HG03575 (cell line): ENCODE data around the gene CX3CL1.
"Not testable (repeated sequence)": the region's sequence is repeated elsewhere in the genome, so short reads cannot be mapped to it uniquely, and the experiment has no call there.

Source experiments
- ATAC-seq: cut with Tn5 transposase; IDR thresholded peaks from one replicate; pipeline ENCODE4 v1.9.1; 2021; ENCODE audit not compliant: unreplicated experiment, insufficient number of reproducible peaks, low FRiP score; ENCODE audit errors: extremely low read depth

CX3CL1 gene

DNA sequence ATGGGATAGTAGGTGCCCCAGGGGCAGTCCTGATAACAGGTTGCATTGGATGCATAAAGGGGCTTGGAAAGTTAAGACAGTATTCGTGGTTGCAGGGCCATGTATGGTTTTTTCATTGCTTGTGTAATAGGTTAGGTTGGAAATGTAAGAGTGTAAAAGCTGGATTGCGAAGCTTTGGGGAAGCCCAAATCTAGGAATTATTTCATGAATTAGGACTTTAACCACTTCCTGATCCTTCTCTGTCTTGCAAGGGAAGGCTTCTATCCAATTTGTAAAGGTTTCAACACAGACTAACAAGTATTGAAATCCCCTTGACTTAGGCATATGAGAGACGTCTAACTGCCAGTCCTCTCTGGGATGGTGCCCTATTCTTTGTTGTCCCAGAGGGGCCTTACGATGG is 24.5 kb downstream of the CX3CL1 start:
- ATAC-seq: no peak

DNA sequence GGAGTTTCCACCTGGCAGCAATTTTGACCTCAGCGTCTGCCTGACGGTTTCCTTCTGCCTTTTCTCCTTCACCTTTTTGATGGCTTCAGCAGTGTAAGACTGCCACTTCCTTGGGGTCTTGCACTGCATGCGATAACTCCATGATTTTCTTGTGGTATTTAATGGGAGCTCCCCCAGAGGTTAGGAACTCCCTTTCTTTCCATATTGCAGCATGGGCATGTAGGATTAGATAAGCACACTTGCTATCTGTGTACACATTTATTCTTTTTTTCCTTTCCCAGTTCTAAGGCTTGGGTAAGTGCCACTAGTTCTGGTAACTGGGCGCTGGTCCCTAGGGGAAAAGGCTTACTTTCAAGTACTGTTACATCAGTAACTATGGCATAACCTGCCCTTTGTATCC is 25.2 kb downstream of the CX3CL1 start:
- ATAC-seq: not testable (repeated sequence)

DNA sequence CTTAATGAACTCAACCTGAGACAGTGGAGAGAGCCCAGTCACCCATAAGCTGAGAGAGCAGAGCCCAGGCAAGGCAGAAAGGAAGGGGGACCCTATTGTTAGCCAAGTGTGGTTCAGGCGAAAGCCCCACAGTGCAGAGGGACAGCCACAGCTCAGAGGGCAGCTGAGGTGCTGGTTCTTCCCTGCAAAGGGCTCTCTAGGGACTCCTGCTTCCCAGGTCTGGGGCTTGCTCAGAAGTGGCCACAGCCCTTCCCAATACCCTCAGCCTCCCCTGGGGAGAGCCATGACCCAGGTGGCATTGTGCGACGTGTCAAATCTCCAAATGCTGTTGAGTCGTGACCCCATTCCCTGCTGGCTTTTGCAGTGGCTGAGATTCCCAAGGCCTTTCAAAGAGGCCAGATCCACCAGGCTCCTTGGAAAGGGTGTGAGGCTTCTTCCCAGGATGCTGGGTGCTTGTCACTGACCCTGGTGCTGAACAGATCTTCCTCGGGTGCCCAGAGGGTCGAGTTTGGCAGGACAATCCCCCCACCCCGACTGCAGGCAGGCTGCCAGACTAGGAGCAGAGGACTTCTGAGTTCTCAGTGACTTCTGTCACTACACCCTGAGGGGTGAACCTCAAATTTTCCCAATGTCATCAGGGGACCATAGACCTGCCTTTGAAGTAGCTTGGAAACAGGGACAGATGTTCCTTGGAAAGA is 29.8 kb downstream of the CX3CL1 start:
- no peak for ATAC-seq

DNA sequence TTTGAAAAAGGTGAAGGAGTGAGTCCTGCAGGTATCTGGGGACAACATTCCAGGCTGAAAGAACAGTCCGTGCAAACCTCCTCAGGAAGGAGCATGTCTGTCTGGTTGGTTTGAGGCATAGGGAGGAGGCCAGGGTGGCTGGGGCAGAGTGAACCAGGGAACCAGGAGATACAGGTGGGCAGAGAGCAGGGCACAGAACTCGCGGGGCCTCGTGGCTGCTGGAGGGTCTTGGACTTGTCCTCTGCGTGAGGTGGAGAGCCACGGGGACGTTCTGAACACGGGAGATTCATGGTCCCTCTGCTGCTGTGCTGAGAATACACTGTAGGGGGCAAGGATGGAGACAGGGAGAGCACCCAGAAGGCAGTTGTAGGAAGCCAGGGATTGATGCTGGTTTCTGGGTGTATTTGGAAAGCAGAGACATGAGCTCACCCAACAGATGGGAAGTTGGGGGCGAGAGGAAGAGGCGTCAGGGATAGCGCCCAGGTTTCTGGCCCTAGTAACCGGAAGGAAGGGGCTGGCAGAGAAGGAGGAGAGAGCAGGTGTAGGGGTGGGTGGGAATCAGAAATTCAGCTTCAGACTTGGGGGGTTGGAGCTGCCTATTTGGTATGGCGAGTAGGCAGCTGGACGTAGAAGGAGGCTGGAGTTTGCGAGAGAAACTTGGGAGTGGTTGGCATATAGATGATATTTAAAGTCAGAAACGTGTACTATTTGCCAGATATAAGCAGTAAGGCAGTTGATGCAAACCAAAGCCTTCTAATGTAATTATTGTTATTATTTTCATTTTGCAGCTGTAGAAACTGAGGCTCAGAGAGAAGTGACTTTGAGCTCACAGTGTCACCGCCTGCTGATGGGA is 31.9 kb downstream of the CX3CL1 start, which contains the start of gene CCL17:
TSS of gene CCL17 (plus strand) at position 803 of the 853 bp plus-strand sequence. CDS start 9,166 bp downstream, outside the sequence.
- no peak for ATAC-seq

DNA sequence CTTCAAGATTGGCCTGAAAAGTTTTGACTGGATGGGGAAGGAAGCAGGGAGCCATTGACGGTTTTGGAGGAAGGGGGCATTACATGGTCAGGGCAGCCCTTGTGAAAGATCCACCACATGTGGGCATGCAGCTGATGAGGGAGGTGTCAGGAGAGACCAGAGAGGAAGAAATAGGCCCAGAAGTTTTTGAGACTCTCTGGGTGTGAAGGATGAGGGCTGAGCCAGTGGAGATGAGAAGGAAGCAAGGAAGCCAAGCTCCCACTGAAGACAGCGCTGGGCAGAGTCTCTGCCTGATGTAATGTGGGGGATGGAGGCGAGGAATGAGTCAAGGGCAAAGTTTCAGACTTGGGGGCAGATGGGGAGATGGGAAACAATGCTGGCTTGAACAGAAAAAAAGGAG is 32.8 kb downstream of the CX3CL1 start:
- no peak for ATAC-seq

DNA sequence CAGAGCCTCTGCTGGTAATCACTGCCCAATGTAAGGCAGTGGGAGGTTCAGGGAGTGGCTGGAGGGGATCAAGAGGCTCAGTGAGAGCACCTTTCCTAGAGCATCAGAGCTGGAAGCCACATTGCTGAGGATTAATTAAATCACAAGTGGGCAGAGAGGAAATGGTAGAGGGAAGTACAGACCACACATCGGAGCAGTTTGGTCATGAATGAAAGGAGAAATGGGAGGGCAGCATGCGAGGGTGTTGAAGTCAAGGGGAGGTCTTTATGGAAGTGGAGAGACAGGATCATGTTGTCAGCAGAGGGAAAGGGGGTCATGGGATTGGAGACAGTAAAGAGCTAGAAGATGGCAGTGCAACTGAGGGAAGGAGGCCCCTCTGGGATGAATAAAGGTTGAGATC is 34.6 kb downstream of the CX3CL1 start:
- ATAC-seq: no peak

DNA sequence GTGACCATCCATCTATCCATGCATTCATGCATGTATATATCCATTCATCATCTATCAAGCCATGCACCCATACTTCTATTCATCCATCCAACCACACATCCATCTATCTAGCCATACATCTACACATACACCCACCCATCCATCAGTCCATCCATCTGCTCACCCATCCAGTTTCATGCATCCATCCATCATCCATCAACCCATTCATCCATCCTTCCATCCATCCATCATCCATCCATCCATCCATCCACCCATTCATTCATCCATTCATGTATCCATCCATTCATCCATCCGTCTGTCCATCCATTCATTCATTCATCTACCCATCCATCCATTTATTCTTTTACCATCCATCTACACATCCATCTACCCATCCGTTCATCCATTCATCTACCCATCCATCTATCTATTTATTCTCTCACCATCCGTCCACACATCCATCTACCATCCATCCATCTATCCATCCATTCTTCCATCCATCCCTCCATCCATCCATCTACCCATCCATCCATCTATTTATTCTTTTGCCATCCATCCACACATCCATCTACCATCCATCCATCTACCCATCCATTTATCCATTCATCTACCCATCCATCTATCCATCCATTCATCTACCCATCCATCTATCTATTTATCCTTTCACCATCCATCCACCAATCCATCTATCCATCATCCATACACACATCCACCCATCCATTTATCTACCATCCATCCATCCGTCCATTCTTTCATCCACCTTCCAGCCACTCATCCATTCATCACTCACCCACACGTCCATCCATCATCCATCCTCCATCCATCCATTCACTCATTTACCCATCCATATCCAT is 35.4 kb downstream of the CX3CL1 start:
- ATAC-seq: no peak

DNA sequence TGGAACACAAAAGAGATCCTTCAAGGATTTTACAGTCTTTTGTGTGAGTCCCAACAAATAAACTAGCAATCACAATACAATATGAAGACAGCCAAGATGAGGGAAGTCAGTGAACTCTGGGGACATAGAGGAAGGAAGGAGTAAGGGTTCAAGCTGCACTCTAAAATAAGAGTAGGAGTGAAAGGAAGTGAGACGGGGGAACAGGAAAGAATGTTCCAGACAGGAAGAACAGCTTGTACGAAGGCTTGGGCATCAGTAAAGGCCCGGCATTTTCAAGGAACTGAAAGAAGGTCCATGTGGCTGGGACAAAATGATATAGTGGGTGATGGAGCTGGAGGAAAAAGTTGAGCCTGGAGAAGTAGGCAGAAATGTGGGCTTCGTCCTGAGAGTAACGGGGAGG is 36.8 kb downstream of the CX3CL1 start:
- ATAC-seq: no peak

DNA sequence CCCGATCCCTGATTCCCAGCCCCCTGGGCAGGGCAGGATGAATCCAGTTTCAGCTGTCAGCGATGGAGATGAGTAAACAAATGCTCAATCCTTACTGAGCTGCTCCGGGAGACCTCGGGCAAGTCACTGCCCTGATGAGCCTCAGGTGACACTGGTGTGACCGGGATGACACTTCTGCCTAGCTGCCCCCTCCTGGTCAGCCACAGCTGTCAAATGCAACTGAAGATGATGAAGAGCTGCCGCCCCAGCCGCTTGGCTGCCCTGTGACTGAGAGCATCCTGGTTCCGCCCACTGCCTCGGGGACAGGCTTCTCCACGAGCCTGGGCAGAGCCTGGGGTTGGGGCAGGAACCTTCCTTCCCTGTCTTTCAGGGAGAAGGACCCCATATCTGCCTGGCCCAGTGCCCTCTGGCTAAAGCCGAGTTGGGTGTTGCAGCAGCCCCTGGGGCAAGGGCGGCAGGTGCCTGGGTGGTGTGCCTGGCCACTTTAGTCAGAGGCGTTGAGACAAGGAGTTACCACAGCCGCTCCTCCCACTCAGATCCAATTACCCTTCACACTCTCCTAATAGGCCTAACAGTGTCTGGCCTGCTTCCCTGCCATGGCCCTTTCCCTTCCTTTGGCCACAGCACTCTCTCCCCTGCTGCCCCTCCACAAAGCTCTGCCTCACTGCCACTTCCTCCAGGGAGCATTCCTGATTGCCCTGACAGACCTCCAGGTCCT is 37.7 kb downstream of the CX3CL1 start:
- no peak for ATAC-seq

DNA sequence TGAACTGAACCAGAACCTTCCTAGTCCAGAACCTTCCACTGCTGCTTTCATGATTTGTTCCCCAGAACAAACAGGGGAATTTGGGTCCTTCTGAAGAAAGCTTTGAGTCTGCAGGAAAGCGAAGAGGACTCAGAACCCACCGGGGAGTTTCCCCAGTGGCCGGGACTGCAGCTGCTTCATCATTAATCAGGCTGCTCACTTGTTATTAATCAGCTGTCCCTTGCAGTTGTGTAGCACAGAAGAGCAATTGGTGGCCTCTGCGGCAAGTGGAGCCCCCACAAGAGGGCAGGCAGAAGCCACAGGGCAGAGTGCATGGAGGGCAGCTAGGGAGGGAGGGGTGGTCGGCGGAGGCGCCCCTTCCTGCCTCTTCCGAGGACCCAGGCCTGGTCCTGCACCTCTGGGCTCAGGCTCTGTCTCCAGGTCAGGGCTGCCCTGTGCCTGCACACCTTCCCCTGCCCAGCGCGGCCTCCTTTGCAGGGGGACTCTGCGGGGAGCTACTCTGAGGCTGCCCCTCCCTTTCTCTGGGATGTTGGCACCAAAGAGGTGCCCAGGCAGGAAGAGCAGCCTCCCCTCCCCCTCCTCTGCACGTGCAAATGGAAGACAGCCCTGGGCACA is 39.2 kb downstream of the CX3CL1 start:
- no peak for ATAC-seq

DNA sequence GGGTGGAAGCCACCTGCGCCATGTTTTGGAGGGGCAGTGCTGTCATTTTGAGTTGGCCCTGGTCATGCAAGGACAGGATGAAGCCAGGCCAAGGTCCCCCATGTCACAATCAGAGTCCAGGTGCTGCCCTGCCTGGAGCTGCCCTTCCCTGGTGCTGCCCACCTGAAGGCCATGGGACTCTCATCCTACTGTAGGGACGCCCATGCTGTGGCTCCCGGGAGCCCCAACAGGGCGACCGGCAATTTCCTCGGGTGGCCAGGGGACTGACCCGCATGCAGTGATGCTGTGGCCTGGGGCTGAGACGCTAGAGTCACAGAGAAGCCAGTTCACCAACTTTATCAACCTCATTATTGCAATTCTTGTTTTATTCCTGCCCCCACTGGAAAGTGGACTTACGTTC is 40.3 kb downstream of the CX3CL1 start:
- ATAC-seq: no peak

DNA sequence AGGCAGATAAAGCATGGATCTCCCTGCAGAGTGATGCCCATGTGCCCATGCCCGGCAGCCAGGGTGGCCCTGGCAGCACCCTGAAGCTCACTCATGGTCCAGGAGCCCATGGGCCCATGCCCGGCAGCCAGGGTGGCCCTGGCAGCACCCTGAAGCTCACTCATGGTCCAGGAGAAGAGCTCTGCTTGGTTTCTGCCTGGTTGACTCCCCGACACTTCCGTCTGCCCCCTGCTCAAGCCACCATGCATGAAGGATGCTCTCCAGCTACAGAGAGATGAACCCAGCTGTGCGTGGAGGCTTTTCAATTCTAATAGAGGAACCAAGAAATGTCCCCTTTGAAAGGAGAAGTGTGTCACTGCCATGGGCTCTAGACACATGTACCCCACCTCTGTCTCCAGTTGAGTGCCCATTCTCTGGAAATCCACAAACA is 41.0 kb downstream of the CX3CL1 start:
- ATAC-seq: peak; percentile 69

DNA sequence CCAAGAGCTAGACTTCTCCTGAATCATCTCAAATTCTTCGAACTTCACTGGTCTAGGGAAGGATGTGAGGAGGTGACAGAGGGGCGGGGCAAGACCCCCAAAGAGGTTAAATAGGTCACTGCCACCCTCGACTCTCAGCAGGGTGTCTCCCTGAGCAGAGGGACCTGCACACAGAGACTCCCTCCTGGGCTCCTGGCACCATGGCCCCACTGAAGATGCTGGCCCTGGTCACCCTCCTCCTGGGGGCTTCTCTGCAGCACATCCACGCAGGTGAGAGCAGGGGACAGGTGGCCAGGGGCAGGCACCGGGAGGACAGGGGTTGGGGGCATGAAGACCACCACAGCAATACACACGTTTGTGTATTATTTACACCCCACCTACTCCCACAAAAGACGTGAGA is 41.4 kb downstream of the CX3CL1 start:
- no peak for ATAC-seq

DNA sequence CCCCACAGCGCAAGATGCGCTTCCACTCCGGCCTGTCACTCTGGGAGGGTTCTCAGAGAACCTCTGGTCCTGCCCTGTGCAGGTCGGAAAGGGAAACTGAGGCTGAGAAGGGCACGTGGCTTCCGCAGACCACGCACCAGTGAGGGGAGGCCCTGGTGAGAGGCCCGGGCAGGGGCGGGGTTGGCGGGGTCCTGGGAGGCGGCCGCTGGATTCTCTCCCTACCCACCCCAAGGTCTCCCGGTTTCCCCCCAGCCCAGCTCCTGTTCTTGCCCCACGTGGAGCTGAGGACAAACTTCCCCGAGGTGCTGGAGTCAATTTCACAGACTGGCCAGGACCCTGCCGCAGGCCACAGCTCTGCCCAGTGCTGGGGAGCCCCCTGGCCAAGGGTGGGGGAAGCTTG is 43.8 kb downstream of the CX3CL1 start:
- ATAC-seq: no peak

DNA sequence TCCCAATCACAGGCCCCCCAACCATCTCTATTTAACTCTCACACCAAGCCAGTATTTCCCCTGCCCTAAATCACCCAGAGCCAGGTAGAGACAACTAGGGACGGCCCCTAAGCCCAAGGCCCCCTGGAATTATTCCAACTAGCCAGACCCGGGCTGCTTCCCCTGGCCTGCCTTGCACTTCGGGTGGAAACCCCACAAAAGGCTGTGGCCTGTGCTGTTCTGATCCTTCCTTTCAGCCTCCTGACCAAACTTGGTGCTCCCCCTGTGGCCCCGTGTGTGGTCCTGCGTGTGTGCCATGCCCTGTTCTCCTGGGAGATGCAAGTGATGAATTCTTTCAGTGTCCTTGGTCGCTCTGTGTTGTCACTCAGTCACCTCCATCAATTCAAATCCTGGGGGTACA is 47.2 kb downstream of the CX3CL1 start:
- ATAC-seq: no peak

DNA sequence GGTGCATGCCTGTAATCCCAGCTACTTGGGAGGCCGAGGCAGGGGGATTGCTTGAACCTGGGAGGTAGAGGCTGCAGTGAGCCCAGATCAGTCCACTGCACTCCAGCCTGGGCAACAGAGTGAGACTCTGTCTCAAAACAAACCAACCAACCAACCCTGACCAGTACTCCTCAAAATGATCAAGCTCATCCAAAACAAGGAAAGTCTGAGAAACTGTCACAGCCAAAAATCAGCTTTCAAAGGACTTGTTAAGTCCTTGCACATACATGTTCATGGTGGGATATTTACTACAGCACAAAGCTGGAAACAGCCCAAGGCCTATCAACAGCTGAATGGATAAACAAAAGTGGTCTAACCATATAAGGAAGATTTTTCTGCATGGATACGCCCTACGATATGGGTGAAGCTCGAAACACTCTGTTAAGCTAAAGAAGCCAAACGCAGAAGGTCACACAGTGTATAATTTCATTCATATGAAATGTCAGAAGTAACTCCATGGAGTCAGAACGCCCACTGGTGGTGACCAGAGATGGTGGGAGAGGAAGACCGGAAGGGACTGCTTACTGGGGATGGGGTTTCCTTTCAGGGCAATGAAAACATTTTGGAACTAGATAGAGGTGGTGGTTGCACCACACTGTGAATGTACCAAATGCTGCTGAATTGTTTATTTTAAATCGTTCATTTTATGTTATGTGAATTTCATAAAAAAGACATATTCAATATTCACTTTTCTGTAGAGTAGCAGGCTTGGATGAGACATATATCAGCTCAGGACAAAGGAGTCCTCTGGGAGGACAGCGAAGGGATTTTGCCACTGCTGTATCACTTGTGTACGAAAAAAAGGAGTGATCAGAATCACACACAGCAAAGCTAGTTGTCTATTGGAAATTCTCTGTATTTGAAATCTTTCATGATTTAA is 50.0 kb downstream of the CX3CL1 start:
- no peak for ATAC-seq

DNA sequence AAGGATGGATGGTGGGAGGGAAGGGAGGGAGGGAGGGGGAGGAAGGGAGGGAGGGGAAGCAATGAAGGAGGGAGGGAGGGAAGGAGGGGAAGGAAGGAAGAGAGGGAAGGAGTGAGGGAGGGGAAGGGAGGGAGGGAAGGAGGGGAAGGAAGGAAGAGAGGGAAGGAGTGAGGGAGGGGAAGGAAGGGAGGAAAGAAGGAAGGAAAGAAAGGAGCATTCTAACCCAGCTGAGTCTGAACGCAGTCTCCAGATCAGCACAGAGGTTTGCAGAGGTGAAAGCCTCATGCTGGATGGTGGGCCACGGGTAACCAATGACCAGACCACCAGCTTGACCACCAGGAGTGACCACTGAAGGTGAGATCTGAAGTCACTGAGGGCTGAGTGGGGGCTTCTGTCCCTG is 50.9 kb downstream of the CX3CL1 start:
- no peak for ATAC-seq

DNA sequence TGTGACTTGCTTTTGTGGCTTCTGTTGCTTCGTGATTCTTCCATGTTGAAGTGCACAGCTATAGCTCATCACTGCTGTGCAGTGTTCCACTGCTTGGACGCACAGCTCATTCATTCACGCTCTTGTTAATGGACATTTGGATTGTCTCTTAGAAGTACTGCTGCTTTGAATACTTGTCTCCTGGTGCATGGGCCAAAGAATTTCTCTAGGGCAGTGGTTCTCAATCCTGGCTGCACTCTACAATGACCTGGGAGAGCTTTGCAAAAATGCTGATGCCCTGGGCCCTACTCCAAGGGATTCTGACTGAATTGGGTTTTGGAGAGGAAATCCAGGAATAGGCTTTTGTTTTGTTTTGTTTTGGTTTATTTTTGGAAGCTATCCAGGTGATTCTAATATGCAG is 52.3 kb downstream of the CX3CL1 start:
- no peak for ATAC-seq
